A549 (cell line): Measurements from ENCODE around the gene LRP5.

Experiments
- POLR2A ChIP-seq: IDR thresholded peaks from 2 replicates; pipeline ENCODE4 v1.6.1; 2012; ENCODE audit warnings: mild to moderate bottlenecking, low read length
- TF ChIP-seq, protein P1 (sequence below): fragments of >200 bp; sonication (Bioruptor Twin); formaldehyde crosslinking; IDR thresholded peaks from 3 replicates; pipeline ENCODE4 v1.5.1; 2016

DNA sequence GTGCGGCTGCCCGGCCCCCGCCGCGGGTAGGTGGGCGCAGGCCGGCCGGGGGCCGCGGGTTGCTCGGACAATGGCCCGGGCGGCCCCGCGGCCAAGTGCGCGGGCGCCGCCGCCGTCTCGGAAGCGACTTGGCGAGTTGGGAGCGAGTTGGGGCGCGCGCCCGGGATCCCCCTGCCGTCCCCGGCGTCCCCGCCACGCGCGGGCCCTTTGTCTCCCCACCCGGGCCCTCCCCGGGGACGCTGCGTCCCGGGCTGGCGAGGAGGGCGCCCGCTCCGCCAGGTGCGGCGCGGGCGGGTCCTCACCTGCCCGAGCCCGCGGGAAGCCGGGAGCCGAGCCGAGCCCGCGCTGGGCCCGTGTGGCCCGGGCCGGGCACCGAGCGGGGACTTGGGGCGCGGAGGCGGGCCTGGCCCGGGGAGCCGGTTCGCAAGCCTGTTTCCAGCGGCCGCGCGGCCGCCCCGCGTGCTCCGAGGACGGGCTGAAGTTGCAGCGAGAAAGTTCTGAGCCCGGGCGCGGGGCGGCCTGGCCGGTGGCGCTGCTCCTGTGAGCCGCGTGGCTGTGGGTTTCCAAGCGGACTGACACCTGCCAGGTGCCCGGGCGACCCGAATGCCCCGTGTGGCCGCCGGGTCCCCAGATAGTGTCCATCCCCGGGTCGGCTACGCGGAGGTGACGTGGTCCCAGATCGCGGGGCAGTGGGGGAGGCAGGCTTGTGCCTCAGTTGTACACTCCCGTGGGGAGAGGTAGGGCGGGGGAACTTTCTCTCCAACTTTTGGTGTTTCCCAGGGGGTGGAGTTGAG is 586 bp downstream of the LRP5 start:
- no peak for TF ChIP-seq POLR2A
- TF ChIP-seq, protein P1, sequence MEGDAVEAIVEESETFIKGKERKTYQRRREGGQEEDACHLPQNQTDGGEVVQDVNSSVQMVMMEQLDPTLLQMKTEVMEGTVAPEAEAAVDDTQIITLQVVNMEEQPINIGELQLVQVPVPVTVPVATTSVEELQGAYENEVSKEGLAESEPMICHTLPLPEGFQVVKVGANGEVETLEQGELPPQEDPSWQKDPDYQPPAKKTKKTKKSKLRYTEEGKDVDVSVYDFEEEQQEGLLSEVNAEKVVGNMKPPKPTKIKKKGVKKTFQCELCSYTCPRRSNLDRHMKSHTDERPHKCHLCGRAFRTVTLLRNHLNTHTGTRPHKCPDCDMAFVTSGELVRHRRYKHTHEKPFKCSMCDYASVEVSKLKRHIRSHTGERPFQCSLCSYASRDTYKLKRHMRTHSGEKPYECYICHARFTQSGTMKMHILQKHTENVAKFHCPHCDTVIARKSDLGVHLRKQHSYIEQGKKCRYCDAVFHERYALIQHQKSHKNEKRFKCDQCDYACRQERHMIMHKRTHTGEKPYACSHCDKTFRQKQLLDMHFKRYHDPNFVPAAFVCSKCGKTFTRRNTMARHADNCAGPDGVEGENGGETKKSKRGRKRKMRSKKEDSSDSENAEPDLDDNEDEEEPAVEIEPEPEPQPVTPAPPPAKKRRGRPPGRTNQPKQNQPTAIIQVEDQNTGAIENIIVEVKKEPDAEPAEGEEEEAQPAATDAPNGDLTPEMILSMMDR = no peak
